RKO (cell line): ENCODE results near the gene BNC2.
"Not testable (repeated sequence)": the region's sequence is repeated elsewhere in the genome, so short reads cannot be mapped to it uniquely, and the experiment has no call there.

ENCODE experiments used
- DNase-seq: peaks from one replicate; pipeline ENCODE4 v3.0.0-alpha.2; 2016; ENCODE audit warnings: low spot score

The BNC2 gene

GRCh38 chr9:16539626-16540025, 330.8 kb downstream of the BNC2 start:
- DNase-seq = not testable (repeated sequence)

DNA sequence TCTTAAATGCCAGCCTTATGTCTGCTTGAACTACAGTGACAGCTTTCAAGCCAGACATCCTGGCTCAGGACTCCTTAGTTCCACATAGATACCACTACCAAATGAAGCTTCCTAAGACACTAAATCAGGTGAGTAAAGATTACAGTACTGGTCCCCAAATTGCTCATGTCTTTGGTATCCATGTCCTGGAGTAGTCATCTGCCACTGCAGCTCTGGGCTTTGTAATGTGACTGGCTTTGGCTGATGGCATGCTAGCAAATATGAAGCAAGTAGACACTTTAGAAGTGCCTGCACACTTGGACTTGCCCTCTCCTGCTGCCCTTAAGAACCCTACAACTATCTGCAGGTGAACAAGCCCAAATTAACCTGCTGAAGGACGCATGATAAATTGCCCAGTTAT, 334.9 kb downstream of the BNC2 start:
- peak; percentile 49 for DNase-seq

- peak; percentile 63 for DNase-seq
Observed at GRCh38 chr9:16532681-16533450, 337.6 kb downstream of the BNC2 start.

- DNase-seq = no peak
Observed at GRCh38 chr9:16532272-16532671, 338.2 kb downstream of the BNC2 start.

GRCh38 chr9:16530669-16531642, 339.5 kb downstream of the BNC2 start:
- no peak for DNase-seq

GRCh38 chr9:16527573-16527972, 342.9 kb downstream of the BNC2 start:
- DNase-seq = no peak

- DNase-seq = no peak
Observed at GRCh38 chr9:16526380-16526779, 344.1 kb downstream of the BNC2 start.

DNA sequence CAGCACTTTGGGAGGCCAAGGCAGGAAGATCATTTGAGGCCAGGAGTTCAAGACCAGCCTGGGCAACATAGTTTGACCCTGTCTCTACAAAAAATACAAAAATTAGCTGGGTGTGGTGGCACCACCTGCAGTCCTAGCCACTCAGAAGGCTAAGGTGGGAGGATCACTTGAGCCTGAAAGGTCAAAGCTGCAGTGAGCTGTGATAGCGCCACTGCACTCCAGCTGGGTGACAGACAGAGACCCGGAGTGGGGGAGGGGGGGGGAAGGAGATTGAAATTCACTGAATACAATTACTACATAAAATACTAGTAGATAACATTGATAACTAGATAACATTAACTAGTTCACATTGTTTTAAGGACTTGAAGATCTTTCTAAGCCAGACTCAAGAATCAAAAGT, 345.6 kb downstream of the BNC2 start:
- no peak for DNase-seq

DNA sequence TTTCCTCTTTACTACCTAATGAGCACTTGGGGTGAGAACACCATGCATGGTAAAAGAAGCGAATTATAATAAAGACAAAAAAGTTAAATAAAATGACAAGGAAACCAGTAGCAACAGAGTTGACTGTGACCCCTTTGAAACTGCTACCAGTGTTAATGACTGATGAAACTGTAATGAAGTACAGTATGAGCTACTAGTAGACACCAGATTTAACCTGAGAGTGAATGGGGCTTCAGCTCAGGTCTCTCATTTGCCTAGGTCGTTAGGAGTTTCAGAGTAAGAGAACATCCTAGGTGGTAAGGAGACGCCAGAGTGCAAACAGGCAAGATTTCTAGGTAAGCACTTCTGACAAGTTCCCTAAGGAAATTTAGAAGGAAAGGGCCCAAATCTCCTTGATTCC, 346.4 kb downstream of the BNC2 start:
- no peak for DNase-seq

DNA sequence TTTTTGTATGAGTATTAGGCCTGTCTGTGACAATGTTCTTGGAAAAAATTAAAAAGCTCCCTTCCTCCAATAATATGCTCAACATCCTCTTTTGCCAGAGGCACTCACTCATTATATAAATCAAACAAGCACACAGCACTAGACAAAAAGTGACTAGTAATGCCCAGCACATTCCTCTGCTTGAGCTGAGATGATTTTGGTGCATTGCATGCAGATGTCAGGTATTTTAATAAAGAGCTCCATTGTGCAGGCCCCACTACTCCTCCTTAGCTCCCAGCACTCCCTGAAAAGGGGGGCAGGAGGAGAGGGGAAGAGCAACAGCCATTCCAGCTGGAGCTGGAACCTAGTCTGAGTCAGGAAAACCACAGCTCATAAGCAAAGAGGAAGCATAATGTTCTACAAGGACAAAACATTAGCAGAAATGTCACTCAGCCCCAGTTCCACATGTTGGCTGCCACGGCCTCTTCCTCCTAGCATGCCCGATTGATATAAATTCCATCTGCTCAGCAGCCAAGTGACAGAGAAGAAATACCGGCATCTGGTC, 348.5 kb downstream of the BNC2 start:
- DNase-seq = no peak

GRCh38 chr9:16519001-16519400, 351.5 kb downstream of the BNC2 start:
- no peak for DNase-seq

DNA sequence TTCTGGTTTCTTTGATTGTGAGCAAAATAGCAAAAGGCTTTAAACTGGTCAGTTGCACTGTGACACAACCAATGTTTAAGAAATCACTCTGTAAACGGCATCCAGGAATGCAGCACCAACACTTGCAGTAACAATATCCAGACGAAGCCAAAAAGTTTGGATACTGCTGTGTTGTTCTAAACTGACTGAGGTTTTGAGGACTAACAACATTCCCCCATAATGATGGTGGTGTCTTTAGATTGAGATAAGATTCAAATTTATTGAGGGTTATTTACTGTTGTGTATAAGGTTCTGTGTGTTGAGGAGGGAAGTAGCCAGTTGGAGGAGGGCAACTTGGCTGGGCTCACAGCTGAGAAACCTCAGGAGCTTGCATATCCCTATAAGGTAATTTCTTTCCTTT, 353.6 kb downstream of the BNC2 start:
- no peak for DNase-seq

GRCh38 chr9:16515879-16516301, 354.6 kb downstream of the BNC2 start:
- DNase-seq = no peak

DNA sequence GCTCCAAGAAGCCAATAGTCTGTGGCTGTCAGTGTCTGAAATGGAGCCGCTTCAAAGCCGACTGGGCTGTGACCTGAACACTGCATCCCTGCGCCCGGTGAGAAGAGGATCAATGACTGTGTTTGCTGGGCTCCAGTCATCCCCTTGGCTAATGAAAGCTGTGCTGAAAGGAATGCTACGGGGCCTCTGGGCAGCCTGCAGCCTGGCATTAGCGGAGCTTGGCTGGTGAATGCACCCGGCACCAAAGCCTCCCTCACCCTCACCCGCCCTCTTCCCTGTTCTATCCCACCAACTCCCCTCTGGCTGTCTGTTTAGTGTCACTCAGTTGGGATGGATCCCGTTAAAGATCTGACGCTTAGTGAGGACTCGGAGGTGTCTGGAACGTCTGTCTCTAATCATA, 355.3 kb downstream of the BNC2 start:
- DNase-seq = no peak

- DNase-seq = no peak
Observed at GRCh38 chr9:16514131-16514530, 356.3 kb downstream of the BNC2 start.

- DNase-seq = no peak
Observed at GRCh38 chr9:16512281-16512680, 358.2 kb downstream of the BNC2 start.

DNA sequence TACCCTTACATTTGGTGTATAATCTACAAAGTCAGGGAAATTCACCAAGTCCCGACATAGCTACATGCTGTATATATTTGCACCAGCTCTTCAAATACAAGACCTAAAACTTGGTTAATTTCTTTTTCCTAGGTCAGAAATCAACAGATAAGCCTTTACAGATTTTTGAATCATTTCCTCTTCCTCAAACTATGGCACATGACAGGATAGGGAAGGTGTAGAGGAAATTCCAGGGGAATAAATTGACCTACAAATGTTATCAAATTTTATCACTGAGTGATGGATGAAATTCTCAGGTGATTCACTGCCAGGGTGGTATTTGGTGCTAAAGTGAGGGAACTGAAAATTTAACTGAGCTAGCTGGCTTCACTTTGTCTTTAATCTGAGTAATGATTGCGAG, 360.0 kb downstream of the BNC2 start:
- DNase-seq = no peak

DNA sequence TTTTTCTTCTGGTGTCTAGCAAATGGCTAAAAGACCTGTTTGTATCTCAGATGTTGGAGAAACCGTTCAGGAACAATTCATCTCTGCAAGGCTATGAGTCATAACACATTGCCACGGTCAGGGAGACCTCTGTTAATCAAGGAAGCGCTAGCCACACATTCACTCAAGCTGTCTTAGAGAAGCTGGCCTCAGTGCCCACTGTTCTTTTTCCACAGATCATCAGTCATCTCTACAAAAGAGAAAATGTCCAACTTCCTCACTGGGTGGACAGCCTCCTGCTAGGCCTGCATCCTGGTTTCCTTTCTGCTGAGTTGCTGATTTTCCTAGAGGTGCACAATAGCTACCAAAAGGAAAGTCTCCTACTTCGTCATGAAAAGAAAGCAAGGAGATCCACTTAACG, 360.5 kb downstream of the BNC2 start:
- no peak for DNase-seq

DNA sequence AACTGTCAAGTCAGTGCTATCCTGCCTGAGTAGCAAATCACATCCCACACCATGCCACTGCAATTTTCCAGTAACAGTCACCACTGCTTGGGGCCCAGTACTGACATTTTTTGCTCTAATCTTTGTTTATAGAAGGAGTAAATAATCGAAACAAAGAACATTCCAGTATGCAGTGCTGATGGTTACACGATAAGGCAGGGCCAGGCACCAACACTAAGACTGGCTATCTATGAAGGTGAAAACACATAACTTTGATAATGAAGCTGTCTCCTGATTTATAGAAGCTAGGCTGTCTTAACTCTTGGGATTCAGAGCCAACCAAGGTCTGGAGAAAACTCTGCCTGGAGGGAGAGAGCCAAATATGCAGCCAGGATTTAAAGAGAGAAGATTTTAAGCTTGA, 365.3 kb downstream of the BNC2 start:
- no peak for DNase-seq

GRCh38 chr9:16501726-16502125, 368.7 kb downstream of the BNC2 start:
- DNase-seq = no peak

DNA sequence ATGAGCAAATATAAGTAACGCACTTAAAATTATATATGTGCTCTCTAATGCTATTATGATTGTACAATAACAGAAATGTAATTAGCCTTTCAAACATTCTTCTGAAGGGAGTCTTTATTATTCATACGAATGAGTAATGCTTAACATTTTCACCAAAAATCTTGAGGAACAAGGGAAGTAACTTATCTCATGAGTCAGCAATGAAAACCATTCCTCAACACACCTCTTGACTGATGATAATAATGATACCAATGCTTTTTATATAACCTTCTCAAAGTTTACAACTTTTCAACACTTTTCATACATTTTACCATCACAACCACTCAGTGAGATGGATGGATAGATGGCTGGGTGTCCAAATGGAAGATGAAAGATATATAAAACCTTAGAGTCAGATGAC, 369.3 kb downstream of the BNC2 start:
- peak; percentile 76 for DNase-seq

- peak; percentile 19 for DNase-seq
Observed at GRCh38 chr9:16500386-16500785, 370.1 kb downstream of the BNC2 start.

- no peak for DNase-seq
Observed at GRCh38 chr9:16499892-16500291, 370.6 kb downstream of the BNC2 start.
